Esophagus squamous epithelium (tissue), 5 donors: ENCODE results near the gene KRT27. TPM values are rescaled to one million over a fixed set of nuclear protein-coding genes. Genes with fewer than 3 reads are reported as not detected.
"Not testable (repeated sequence)": the region's sequence is repeated elsewhere in the genome, so short reads cannot be mapped to it uniquely, and the experiment has no call there.

Experiments used
- DNase-seq: peaks from one replicate; lab custom pipeline; 2025; lab: John Stamatoyannopoulos, UW
- H3K27ac ChIP-seq, 4 donors: fragments of 200-600 bp; sonication (generic); one replicate each; pipeline ENCODE4 v1.5.1; 2016 to 2019; ENCODE audit warnings: mild to moderate bottlenecking in 1 of 4
- H3K27me3 ChIP-seq, 4 donors: fragments of 200-600 bp; sonication (generic); 1 replicate in 3 of 4; 2 replicates in 1 of 4; pipeline versions ENCODE4 v1.5.1 to v1.6.0; 2017 to 2021; ENCODE audit warnings: antibody characterized with exemption in 1 of 4
- H3K36me3 ChIP-seq, 3 donors: fragments of 200-600 bp; sonication (generic); one replicate each; pipeline ENCODE4 v1.5.1; 2016 to 2019
- H3K4me1 ChIP-seq, 3 donors: fragments of 200-600 bp; sonication (generic); one replicate each; pipeline ENCODE4 v1.5.1; 2017 to 2019
- H3K4me3 ChIP-seq, 4 donors: fragments of 200-600 bp; sonication (generic); 1 replicate in 3 of 4; 2 replicates in 1 of 4; pipeline ENCODE4 v1.5.1; 2016 to 2019; ENCODE audit warnings: mild to moderate bottlenecking in 2 of 4, moderate library complexity in 1 of 4
- H3K9me3 ChIP-seq, 3 donors: fragments of 200-600 bp; sonication (generic); one replicate each; pipeline ENCODE4 v1.5.1; 2016 to 2019
- CTCF ChIP-seq, 6 experiments: fragments of 450-650 bp in 4 of 6; fragments of 200-600 bp in 2 of 6; sonication (generic) in 2 of 6; IDR thresholded peaks; one replicate each; pipeline ENCODE4 v1.5.1; 2016 to 2019; ENCODE audit warnings: antibody characterized with exemption in 6 of 6, mild to moderate bottlenecking in 4 of 6, moderate library complexity in 4 of 6
- POLR2A ChIP-seq, 4 donors: fragments of 450-650 bp; IDR thresholded peaks; one replicate each; pipeline ENCODE4 v1.6.1; 2017; ENCODE audit warnings: antibody characterized with exemption in 4 of 4, mild to moderate bottlenecking in 4 of 4, moderate library complexity in 3 of 4
- WGBS, 2 donors: methylation state at CpG; one replicate each; pipeline ENCODE4 v1.1.5; 2018; 5-methylcytosine and 5-hydroxymethylcytosine counted together
- intact Hi-C: fragments of 100-400 bp; cut with DNase I; formaldehyde crosslinking; loops from one replicate; pipeline ENCODE4 v1.15.0; 2022
- total RNA-seq, 4 donors: library from RNA; depleted of rRNA; stranded (reverse); fragments of >200 nt; gene quantifications; one replicate each; pipeline ENCODE4 v1.1.0, GENCODE V29; 2016
- donor health status: DM: yes; HTN: yes; CAD: no.

Gene KRT27
- total RNA-seq, 4 donors from 2014 or later: not detected

GRCh38 chr17:40751065-40751464, 31.3 kb downstream of the KRT27 start:
- no peak for DNase-seq
- Histone ChIP-seq H3K27ac (no peak overlapping the region), H3K4me3 (no peak overlapping the region), H3K9me3 (no peaks in the 10 kb centered on the region), H3K27me3 (peaks cover 0 to 39% (median 0%) of the 10 kb centered on the region in 4 donors), H3K4me1 (no peaks in the 10 kb centered on the region), H3K36me3 (no peaks in the 10 kb centered on the region)
- intact Hi-C loops: no loop called here
- TF ChIP-seq POLR2A (IDR thresholded peaks at IDR 0.05) (no peak), CTCF (IDR thresholded peaks at IDR 0.05) (no peak)
- 82 to 89% methylated on average over 9 to 14 of the region's 14 CpGs for WGBS, 2 donors

- Histone ChIP-seq H3K9me3 (no peaks in the 10 kb centered on the region), H3K27me3 (peaks cover 0 to 38% (median 0%) of the 10 kb centered on the region in 4 donors), H3K36me3 (no peaks in the 10 kb centered on the region), H3K4me1 (no peaks in the 10 kb centered on the region), H3K27ac (no peak overlapping the region), H3K4me3 (no peak overlapping the region)
- TF ChIP-seq POLR2A (IDR thresholded peaks at IDR 0.05): no peak
- WGBS, 2 donors: 77 to 82% methylated on average over 6 of the region's 6 CpGs
- intact Hi-C loops: no loop called here
- DNase-seq: no peak
These were observed 32.0 kb downstream of the KRT27 start for GRCh38 chr17:40750391-40750790.

- H3K27me3 ChIP-seq: peaks cover 0 to 43% (median 0%) of the 10 kb centered on the region in 4 donors
- 76 to 95% methylated on average over 1 of the region's 1 CpG for WGBS, 2 donors
- H3K9me3 ChIP-seq, intact Hi-C loops, H3K4me3 ChIP-seq, H3K4me1 ChIP-seq, DNase-seq, H3K36me3 ChIP-seq, H3K27ac ChIP-seq: not testable (repeated sequence)
These were observed 33.7 kb downstream of the KRT27 start for GRCh38 chr17:40748666-40749065.

- 62 to 74% methylated on average over 4 of the region's 4 CpGs for WGBS, 2 donors
- DNase-seq: no peak
- intact Hi-C loops: no loop called here
- Histone ChIP-seq H3K9me3 (peaks cover 0 to 13% (median 7%) of the 10 kb centered on the region in 3 donors), H3K27ac (no peak overlapping the region), H3K27me3 (peaks cover 0 to 33% (median 1%) of the 10 kb centered on the region in 4 donors), H3K4me3 (no peak overlapping the region), H3K4me1 (peaks cover 0 to 14% (median 0%) of the 10 kb centered on the region in 3 donors), H3K36me3 (no peaks in the 10 kb centered on the region)
- TF ChIP-seq CTCF (IDR thresholded peaks at IDR 0.05): no peak
- TF ChIP-seq POLR2A (IDR thresholded peaks at IDR 0.05): no peak
These were observed 43.8 kb downstream of the KRT27 start for GRCh38 chr17:40738553-40738952.

GRCh38 chr17:40735016-40735415, 47.3 kb downstream of the KRT27 start:
- H3K27me3 ChIP-seq: peaks cover 0 to 13% (median 0%) of the 10 kb centered on the region in 4 donors
- no peaks in the 10 kb centered on the region for H3K36me3 ChIP-seq
- WGBS, 2 donors: 40 to 50% methylated on average over 1 of the region's 1 CpG
- DNase-seq: no peak
- peaks cover 0 to 14% (median 0%) of the 10 kb centered on the region in 3 donors for H3K4me1 ChIP-seq
- H3K27ac ChIP-seq: peak overlapping the region in 2 of 4 donors; percentile 5 to 59
- TF ChIP-seq CTCF (IDR thresholded peaks at IDR 0.05): peak in 3 of 6 experiments; percentile 12 to 29 (median 15)
- TF ChIP-seq POLR2A (IDR thresholded peaks at IDR 0.05): no peak
- no peak overlapping the region for H3K4me3 ChIP-seq
- no peaks in the 10 kb centered on the region for H3K9me3 ChIP-seq
- intact Hi-C loops: no loop called here

- TF ChIP-seq POLR2A (IDR thresholded peaks at IDR 0.05) (no peak), CTCF (IDR thresholded peaks at IDR 0.05) (no peak)
- Histone ChIP-seq H3K4me1 (peaks cover 0 to 14% (median 0%) of the 10 kb centered on the region in 3 donors), H3K9me3 (no peaks in the 10 kb centered on the region), H3K4me3 (no peak overlapping the region), H3K27me3 (peaks cover 0 to 13% (median 0%) of the 10 kb centered on the region in 4 donors), H3K27ac (no peak overlapping the region), H3K36me3 (no peaks in the 10 kb centered on the region)
- intact Hi-C loops: no loop called here
- WGBS, 2 donors: 78 to 81% methylated on average over 4 to 6 of the region's 6 CpGs
- DNase-seq: no peak
These were observed 48.3 kb downstream of the KRT27 start for GRCh38 chr17:40734018-40734417.
